ENCODE measurements around the gene USP22.

USP22 gene

DNA sequence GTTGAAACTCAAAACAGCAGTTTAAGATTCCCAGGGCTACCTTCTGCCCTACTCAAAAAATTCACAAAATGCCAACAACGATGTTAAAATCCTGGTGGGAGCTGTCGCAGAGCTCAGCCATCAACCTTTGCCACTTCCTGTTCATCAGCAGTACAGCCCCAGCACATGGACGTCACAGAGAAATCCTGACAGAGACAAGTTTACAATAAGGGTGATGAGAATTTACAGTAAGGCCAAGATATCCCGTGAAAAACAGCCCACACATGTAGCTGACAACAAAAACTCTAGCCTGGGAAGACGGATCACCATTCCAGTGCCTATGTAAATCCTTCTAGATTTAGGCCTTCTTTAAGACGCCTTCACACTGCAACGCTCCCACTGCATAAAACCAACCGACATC lies 18.8 kb downstream of the USP22 start:
- Histone ChIP-seq H3K4me2 (no peak overlapping the region), H4K20me1 (ENCODE audit: insufficient read depth) (peaks cover 19% of the 10 kb centered on the region; the same call in 1 of the 2 replicates), H3K27ac (no peak overlapping the region)

GRCh38 chr17:21021208-21021803 lies 21.5 kb downstream of the USP22 start:
- H4K20me1 ChIP-seq (ENCODE audit: insufficient read depth): peaks cover 16% of the 10 kb centered on the region; the same call in 1 of the 2 replicates

More for the DNA sequence above, 18.8 kb downstream of the USP22 start:
- TF ChIP-seq, protein P1, sequence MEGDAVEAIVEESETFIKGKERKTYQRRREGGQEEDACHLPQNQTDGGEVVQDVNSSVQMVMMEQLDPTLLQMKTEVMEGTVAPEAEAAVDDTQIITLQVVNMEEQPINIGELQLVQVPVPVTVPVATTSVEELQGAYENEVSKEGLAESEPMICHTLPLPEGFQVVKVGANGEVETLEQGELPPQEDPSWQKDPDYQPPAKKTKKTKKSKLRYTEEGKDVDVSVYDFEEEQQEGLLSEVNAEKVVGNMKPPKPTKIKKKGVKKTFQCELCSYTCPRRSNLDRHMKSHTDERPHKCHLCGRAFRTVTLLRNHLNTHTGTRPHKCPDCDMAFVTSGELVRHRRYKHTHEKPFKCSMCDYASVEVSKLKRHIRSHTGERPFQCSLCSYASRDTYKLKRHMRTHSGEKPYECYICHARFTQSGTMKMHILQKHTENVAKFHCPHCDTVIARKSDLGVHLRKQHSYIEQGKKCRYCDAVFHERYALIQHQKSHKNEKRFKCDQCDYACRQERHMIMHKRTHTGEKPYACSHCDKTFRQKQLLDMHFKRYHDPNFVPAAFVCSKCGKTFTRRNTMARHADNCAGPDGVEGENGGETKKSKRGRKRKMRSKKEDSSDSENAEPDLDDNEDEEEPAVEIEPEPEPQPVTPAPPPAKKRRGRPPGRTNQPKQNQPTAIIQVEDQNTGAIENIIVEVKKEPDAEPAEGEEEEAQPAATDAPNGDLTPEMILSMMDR (conservative IDR thresholded peaks at IDR 0.05; ENCODE audit: low read depth, low read length): no peak
- Histone ChIP-seq H3K9ac (no peak overlapping the region), H2AFZ (ENCODE audit: low read depth) (no peak overlapping the region), H3K36me3 (ENCODE audit: insufficient read depth) (no peaks in the 10 kb centered on the region; the same call in none of the 2 replicates), H3K4me3 (IDR thresholded peaks at IDR 0.05; ENCODE audit: insufficient read depth, low read depth, low read length) (no peak overlapping the region), H3K4me1 (ENCODE audit: low read depth, poor library complexity, severe bottlenecking) (peaks cover 3% of the 10 kb centered on the region), H3K27me3 (ENCODE audit: insufficient read depth, low read depth) (no peaks in the 10 kb centered on the region), H3K79me2 (ENCODE audit: insufficient read depth, low read depth) (peaks cover 90% of the 10 kb centered on the region)

GRCh38 chr17:21020622-21021021 lies 22.2 kb downstream of the USP22 start:
- TF ChIP-seq, protein P1 (conservative IDR thresholded peaks at IDR 0.05; ENCODE audit: low read depth, low read length): no peak
- Histone ChIP-seq H3K9ac (no peak overlapping the region), H3K27ac (no peak overlapping the region), H2AFZ (ENCODE audit: low read depth) (no peak overlapping the region), H3K4me1 (ENCODE audit: low read depth, poor library complexity, severe bottlenecking) (no peaks in the 10 kb centered on the region), H3K4me2 (no peak overlapping the region), H4K20me1 (ENCODE audit: insufficient read depth) (peaks cover 16% of the 10 kb centered on the region; the same call in 1 of the 2 replicates), H3K27me3 (ENCODE audit: insufficient read depth, low read depth) (no peaks in the 10 kb centered on the region), H3K79me2 (ENCODE audit: insufficient read depth, low read depth) (peaks cover 56% of the 10 kb centered on the region), H3K4me3 (IDR thresholded peaks at IDR 0.05; ENCODE audit: insufficient read depth, low read depth, low read length) (no peak overlapping the region), H3K36me3 (ENCODE audit: insufficient read depth) (no peaks in the 10 kb centered on the region; the same call in none of the 2 replicates)

More at GRCh38 chr17:21021208-21021803, 21.5 kb downstream of the USP22 start:
- H2AFZ ChIP-seq (ENCODE audit: low read depth): no peak overlapping the region
- no peak overlapping the region for H3K27ac ChIP-seq
- no peaks in the 10 kb centered on the region; the same call in none of the 2 replicates for H3K36me3 ChIP-seq (ENCODE audit: insufficient read depth)
- H3K4me1 ChIP-seq (ENCODE audit: low read depth, poor library complexity, severe bottlenecking): no peaks in the 10 kb centered on the region
- no peaks in the 10 kb centered on the region for H3K27me3 ChIP-seq (ENCODE audit: insufficient read depth, low read depth)
- no peak overlapping the region for H3K4me2 ChIP-seq
- H3K9ac ChIP-seq: no peak overlapping the region
- H3K4me3 ChIP-seq (IDR thresholded peaks at IDR 0.05; ENCODE audit: insufficient read depth, low read depth, low read length): no peak overlapping the region
- H3K79me2 ChIP-seq (ENCODE audit: insufficient read depth, low read depth): peaks cover 63% of the 10 kb centered on the region
- TF ChIP-seq, protein P1 (conservative IDR thresholded peaks at IDR 0.05; ENCODE audit: low read depth, low read length): no peak

- no peak overlapping the region for H2AFZ ChIP-seq (ENCODE audit: low read depth)
- no peak overlapping the region for H3K4me2 ChIP-seq
- H3K27me3 ChIP-seq (ENCODE audit: insufficient read depth, low read depth): no peaks in the 10 kb centered on the region
- peaks cover 51% of the 10 kb centered on the region for H3K79me2 ChIP-seq (ENCODE audit: insufficient read depth, low read depth)
- H3K4me1 ChIP-seq (ENCODE audit: low read depth, poor library complexity, severe bottlenecking): no peaks in the 10 kb centered on the region
- TF ChIP-seq, protein P1 (conservative IDR thresholded peaks at IDR 0.05; ENCODE audit: low read depth, low read length): no peak
- H4K20me1 ChIP-seq (ENCODE audit: insufficient read depth): peaks cover 13% of the 10 kb centered on the region; the same call in 1 of the 2 replicates
- no peak overlapping the region for H3K4me3 ChIP-seq (IDR thresholded peaks at IDR 0.05; ENCODE audit: insufficient read depth, low read depth, low read length)
- no peaks in the 10 kb centered on the region; the same call in none of the 2 replicates for H3K36me3 ChIP-seq (ENCODE audit: insufficient read depth)
- H3K27ac ChIP-seq: no peak overlapping the region
- no peak overlapping the region for H3K9ac ChIP-seq
These were observed 22.7 kb downstream of the USP22 start for GRCh38 chr17:21019976-21020586.

All from KMS-11 (cell line).